A549 treated with RU486 at 1 μM for 4 hours (cell line): ENCODE results near the gene ZNF445. TPM values are rescaled to one million over a fixed set of nuclear protein-coding genes. Genes with fewer than 3 reads are reported as not detected.

Experiments used
- total RNA-seq: library from RNA; stranded (reverse); fragments of 200-300 nt; extraction: Qiagen RNA extraction; gene quantifications from 5 replicates; pipeline ENCODE4 v1.2.3, GENCODE V29; 2022; ENCODE audit warnings: low read depth

Gene ZNF445
- total RNA-seq = 1.8 to 2.7 TPM (median 2.4 TPM) in 5 replicates

DNA sequence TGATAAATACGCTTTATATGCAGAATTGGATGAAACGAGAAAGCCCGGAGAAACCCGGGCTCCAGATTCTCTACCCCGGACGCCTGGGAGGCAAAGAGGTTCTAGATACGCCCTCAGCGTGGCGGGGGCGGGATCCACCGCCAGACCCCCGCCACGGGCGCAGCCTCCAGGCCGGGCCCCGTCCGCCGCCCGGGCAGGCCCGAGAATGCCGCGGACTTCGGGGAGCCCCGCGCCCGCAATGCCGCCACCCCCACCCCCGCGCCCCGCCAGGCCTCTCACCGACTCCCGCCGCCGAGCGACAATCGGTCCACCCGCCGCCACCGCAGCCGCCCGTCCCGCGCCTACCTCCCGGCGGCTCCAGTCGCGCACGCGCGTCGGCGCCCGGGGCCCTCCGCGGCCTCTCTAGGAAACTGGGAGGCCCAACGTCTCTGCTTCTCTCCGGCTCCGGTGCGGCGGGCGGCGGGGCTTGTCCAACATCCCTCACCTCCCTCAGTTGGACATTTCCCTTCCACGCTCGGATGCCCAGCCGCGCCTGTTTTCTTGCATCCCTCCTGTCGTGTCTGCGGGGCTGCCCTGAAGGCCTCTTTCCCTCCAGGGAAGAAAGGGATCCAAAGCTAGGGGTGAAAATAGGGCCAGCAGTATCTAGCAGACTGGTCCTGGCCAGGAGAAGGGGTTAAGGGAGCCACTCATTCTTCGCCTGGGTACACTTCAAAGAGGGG lies at the start of gene ZNF445:
Gene ZNF445 (minus strand): TSS at position 359 of the 719 bp plus-strand sequence. CDS start 22,121 bp downstream, outside the sequence.

Other genes with a start within 250 kb of the ZNF445 start
- gene TOPAZ1, start 235.8 kb downstream of the ZNF445 start, total RNA-seq = not detected in 5 replicates
- gene TCAIM, start 138.9 kb downstream of the ZNF445 start, total RNA-seq = 5.6 to 8.8 TPM (median 7.8 TPM) in 5 replicates
- gene ZKSCAN7, start 77.5 kb upstream of the ZNF445 start, total RNA-seq = not detected in 5 replicates
- not detected in 5 replicates for gene ZNF660, start 107.3 kb upstream of the ZNF445 start, total RNA-seq
- 0.90 to 2.1 TPM (median 1.9 TPM) in 5 replicates for gene ZNF197, start 147.4 kb upstream of the ZNF445 start, total RNA-seq
- 4.7 to 7.3 TPM (median 5.4 TPM) in 5 replicates for gene ZNF35, start 171.1 kb upstream of the ZNF445 start, total RNA-seq
- gene ZNF502, start 235.0 kb upstream of the ZNF445 start, total RNA-seq = 1.3 to 2.2 TPM (median 1.4 TPM) in 5 replicates